HG03457 (cell line): ENCODE measurements around the gene SLC15A5.

ENCODE experiments used
- ATAC-seq: cut with Tn5 transposase; IDR thresholded peaks from one replicate; pipeline ENCODE4 v1.9.1; 2021; ENCODE audit warnings: moderate number of reproducible peaks; ENCODE audit not compliant: unreplicated experiment

SLC15A5 gene

DNA sequence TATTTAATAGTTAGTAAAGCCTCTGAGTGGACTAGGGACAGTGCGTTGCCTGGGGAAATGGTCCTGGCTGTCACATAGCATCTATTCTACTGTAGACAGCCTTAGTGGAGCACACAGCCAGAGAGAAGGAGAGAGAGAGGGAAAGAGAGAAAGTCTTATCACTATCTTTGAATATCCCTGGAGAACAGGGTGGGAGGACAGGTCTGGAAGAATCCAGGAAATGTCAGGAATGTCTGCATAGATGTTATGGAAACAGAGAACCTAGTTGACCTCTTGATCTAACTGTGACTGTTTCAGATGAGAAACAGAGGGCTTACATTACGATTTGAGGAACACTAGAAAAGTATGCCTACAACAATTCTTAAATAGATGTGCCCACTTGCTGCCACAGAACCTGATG is 92.8 kb downstream of the SLC15A5 start:
- ATAC-seq, result no peak

DNA sequence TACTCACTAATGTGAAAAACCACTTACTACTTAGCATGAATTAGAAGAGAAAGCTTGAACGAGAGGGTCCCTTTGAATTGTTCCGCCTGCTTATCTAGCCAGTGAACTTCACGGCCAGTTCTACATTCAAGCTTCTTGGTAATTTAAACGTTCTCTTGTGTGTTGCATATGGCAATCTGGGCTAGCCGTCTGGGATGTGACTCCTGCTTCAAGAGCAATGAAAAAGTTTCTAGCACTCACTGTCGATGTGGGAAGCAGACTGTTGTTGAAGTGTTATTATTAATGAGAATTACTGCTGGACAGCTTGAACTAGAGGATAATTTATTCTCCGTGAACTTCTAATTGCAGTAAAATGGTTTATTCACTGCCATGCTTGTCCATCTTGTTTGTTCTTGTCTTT is 93.9 kb downstream of the SLC15A5 start:
- no peak for ATAC-seq

DNA sequence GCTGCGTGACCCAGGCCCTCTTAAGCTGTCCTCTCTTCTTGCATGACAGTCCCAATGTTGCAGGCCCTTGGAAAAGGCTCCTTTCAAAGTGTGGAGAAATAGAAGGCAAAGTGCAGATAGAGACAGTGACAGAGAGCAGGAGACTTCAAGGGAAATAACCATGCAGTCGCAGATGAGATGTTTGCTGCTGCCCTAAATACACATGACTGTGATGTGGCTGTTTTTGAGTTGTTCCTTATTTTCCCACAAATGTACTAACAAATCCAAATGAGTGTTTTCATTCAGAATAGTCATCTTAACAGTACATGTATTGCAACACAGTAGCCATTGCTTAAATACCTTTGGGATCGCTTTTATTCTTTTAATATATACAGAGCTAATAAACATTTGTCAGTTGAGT is 101.6 kb downstream of the SLC15A5 start:
- no peak for ATAC-seq

DNA sequence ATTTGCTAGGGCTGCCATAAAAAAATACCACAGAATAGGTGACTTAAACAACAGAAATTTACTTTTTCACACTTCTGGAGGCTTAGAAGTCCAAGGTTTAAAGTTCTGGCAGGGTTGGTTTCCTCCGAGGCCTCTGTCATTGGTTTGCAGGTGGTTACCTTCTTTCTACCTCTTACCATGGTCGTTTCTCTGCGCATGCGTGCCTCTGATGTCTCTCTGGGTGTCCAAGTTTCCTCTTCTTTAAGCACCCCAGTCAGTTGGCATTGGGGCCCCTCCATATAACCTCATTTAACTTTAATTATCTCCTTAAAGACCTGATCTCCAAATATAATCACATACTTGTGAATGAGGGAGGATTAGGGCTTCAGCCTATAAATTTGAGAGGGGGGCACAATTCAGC is 103.2 kb downstream of the SLC15A5 start:
- no peak for ATAC-seq

DNA sequence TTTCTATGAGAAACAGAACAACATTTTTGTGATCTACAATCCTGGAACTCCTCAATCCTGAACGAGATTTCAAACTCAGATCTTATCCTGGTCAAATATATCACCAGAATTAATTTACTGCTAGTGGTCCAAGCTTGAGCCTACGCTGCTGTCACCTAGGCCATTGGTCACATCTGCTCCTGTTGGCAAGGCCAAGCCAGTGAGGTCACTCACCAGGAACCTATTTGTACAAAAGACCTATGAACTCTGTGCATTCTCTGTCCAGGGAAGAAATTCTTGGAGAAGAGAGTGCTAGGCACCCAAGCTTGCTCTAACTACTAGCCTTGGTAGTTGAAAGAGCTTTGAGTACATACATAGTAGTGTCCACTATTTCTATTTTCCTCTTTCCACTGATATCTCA is 106.1 kb downstream of the SLC15A5 start:
- no peak for ATAC-seq

DNA sequence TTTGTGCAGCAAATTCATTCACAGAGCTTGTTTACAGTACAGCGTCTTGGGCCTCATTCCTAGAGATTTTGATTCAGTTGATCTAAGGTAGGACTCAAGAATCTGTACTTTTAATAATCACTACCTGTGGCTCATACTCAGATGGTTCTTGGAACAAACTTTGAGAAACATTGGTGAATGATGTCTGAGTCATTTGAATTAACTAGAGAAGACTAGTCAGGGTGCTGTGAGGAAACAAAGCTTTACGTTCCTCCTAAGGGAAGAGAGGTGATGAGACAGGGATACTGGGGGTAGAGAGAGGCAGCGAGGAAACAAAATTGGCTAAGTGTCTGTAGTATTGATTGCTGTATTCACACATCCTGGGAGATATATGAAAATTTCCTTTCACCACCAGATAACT is 109.4 kb downstream of the SLC15A5 start:
- ATAC-seq, result no peak

DNA sequence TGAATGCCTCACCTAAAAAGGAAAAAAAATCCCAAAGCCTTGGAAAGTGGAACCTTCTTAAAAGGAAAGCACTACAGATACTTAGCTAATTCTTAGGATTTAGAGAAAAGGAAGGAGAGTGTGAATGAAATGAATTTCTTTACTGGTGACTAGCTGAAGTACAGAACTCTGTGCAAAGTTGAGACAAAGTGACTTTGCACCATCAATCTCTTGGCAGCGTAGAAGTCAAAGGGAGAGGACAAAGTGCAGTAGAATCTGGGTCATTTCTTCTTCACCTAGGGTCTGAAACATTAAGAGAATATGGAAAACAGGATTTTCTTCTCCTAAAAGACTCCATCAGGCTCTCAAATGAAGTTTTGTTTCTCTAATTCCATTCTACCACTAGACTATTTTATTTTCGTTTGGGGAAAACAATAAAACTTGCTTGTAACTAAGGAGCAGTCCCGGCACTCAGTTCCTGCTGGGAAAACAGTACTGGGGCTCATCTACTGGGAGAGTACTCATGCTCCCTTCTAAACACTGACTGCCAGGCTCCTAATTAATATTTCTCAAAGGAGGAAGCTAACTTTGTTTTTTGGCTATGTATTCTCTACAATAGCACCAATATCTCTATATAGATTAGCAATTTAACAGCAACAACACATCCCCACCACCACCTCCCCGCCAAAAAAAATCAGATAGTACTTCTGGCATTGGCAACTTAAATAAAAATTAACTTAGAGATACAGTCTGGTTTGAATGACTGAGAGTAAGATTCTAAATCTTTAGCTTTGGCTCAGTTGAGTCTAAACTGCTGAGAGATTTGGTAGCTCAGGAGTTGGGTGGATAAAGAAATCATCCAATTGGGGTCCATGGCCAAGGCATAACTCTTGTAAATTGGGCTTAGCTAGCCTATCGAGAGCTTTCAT is 110.7 kb downstream of the SLC15A5 start:
- ATAC-seq, result no peak

DNA sequence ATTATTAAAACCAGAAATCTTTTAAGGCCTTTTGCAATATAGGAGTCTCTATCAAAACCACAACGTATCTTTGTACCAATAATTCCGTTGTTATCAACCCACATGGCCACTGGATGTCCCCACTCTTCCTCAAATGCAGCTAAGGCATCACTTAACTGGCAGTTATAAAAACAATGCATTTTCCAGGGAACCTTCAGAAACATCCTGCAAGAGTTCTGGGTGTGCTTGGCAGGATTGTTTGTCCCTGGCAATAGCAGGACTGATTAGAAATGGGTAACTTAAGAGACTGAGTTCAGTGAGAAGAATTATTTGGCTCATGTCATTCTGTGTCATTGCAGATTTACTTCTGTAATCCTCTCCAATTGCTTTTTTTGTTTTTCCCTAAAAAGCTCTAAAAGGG is 112.0 kb downstream of the SLC15A5 start:
- no peak for ATAC-seq

DNA sequence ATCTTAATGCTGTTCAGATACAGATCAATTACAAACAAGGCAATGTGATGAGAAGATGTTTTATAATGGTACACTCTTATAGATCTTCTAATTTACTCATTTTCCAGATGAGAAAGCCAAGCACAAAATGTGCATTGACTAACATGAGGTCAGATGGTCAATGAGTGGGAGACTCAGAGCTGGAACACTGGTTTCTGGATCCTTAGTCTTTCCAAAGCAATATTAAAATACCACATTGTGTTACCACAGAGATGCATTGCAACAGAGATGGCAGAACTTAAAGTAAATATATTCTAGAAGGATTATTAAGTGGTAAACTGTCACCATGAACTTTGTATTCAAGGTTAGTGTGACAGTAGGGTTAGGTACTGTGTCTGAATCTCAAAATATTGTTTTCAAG is 113.6 kb downstream of the SLC15A5 start:
- ATAC-seq, result no peak

GRCh38 chr12:16163146-16163545 is 114.3 kb downstream of the SLC15A5 start:
- no peak for ATAC-seq

- ATAC-seq, result no peak
Measured at GRCh38 chr12:16159571-16159970, 117.9 kb downstream of the SLC15A5 start.

DNA sequence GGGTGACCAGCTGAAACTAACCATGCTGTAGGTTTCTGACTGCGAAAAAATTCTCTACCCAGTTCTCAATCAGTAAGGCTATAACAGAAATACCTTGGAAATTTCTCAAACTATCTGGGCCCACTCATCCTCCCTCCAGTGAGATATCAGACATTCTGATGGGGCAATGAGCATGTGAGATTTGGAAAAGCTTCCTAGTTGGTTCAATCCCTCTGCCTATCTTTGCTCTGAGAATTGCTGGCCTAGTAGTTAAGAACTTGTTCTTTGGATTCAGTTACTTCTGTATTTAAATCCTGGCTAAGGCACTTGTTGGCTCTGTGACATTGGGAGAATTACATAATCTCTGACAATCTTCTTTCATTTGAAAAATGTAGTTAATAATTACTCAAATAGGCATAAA is 119.4 kb downstream of the SLC15A5 start:
- no peak for ATAC-seq

DNA sequence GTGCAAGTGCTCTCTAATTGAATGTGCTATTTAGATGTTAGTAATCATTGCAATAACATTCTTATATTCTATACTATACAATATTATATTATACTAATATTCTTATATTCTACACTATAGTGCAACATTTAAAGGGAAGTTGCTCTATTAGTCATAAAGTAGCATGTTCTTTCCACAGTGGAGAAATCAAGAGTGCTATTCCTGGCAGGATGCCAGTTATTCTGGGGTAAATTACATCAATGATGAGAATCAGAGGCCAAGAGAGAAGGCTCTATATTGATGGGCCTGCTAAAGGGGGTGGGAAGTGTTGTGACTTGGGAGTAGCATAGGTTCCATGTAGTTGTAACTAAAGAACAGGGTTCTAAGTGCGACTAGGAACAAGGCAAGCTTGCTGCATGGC is 121.5 kb downstream of the SLC15A5 start:
- no peak for ATAC-seq

DNA sequence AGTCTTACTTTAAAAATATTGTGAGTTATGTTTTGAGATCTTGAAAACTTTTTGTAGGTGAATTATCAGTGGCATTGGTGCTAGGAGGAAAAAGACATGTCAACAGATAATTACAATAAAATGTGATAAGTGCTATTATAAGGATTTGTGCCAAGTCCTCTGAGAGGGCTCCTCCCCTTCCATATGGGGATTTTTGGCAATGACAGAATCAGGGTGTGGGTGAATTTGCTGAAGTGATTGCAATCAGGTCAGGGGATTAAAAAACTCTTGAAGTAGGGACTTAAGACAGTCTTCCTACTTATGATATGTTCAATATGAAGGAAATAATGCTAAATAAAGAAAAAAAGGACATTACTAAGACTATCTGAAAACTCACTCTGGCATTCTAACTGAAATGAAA is 122.5 kb downstream of the SLC15A5 start:
- no peak for ATAC-seq

DNA sequence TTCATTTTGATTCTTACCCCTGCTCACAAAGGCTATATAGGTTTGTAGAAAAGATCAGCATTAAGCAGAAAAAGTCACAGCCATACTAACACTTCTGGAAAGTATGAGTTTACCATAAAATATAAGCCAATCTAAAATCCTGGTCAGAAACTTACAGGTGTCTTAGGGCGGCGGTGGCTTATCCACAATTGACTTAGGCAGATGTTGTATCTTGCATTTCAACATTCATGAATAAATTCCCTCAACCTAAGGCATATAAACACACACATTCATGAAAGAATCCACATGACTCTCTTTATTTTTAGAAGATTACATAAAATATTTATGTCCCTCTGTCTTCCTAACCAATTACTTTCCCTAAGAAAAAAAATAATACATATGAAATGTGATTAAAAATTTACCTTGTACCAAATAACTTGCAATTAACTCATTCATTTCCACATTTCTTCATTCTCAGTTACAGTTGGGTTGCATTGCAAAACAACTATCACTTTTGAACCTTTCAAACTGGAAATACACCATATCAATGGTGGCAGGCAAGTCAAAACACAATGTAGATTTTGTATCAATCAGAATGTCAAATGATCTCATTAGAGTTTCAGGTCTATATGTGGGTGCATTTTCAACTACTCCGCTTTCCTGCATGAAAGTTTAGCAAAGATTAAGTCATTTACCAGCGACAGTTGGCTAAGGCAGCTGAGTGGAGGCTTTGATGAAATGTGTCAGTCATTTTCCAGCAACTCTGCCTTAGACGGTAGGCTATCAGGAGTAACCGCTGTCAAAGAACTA is 124.4 kb downstream of the SLC15A5 start:
- no peak for ATAC-seq

- no peak for ATAC-seq
Measured at GRCh38 chr12:16150276-16150675, 127.2 kb downstream of the SLC15A5 start.

- no peak for ATAC-seq
Measured at GRCh38 chr12:16148938-16149337, 128.5 kb downstream of the SLC15A5 start.
